ENCODE results near the gene TLX1.

DNA sequence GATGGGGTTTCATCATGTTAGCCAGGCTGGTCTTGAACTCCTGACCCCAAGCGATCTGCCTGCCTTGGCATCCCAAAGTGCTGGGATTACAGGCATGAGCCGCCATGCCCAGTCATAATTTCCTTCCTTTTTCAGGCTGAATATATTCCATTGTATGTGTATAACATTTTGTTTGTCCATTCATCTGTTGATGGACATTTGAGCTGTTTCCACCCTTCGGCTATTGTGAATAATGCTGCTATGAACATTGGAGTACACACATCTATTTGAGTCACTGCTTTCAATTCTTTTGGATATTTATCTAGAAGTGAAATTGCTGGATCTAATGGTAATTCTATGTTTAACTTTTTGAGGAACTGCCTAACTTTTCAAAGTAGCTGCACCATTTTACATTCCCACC, 34.6 kb downstream of the TLX1 start:
- TF ChIP-seq, protein P1, sequence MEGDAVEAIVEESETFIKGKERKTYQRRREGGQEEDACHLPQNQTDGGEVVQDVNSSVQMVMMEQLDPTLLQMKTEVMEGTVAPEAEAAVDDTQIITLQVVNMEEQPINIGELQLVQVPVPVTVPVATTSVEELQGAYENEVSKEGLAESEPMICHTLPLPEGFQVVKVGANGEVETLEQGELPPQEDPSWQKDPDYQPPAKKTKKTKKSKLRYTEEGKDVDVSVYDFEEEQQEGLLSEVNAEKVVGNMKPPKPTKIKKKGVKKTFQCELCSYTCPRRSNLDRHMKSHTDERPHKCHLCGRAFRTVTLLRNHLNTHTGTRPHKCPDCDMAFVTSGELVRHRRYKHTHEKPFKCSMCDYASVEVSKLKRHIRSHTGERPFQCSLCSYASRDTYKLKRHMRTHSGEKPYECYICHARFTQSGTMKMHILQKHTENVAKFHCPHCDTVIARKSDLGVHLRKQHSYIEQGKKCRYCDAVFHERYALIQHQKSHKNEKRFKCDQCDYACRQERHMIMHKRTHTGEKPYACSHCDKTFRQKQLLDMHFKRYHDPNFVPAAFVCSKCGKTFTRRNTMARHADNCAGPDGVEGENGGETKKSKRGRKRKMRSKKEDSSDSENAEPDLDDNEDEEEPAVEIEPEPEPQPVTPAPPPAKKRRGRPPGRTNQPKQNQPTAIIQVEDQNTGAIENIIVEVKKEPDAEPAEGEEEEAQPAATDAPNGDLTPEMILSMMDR (IDR thresholded peaks at IDR 0.05; ENCODE audit: low read depth, low read length, poor library complexity, severe bottlenecking), result no peak
- TF ChIP-seq EZH2phosphoT487 (IDR thresholded peaks at IDR 0.05; ENCODE audit: borderline replicate concordance, low read length), result no peak
